GM21447 (cell line): ENCODE results near the gene GDF15.
"Not testable (repeated sequence)": the region's sequence is repeated elsewhere in the genome, so short reads cannot be mapped to it uniquely, and the experiment has no call there.

ENCODE experiments used
- ATAC-seq: cut with Tn5 transposase; IDR thresholded peaks from one replicate; pipeline ENCODE4 v1.9.1; 2021; ENCODE audit not compliant: unreplicated experiment

The GDF15 gene

DNA sequence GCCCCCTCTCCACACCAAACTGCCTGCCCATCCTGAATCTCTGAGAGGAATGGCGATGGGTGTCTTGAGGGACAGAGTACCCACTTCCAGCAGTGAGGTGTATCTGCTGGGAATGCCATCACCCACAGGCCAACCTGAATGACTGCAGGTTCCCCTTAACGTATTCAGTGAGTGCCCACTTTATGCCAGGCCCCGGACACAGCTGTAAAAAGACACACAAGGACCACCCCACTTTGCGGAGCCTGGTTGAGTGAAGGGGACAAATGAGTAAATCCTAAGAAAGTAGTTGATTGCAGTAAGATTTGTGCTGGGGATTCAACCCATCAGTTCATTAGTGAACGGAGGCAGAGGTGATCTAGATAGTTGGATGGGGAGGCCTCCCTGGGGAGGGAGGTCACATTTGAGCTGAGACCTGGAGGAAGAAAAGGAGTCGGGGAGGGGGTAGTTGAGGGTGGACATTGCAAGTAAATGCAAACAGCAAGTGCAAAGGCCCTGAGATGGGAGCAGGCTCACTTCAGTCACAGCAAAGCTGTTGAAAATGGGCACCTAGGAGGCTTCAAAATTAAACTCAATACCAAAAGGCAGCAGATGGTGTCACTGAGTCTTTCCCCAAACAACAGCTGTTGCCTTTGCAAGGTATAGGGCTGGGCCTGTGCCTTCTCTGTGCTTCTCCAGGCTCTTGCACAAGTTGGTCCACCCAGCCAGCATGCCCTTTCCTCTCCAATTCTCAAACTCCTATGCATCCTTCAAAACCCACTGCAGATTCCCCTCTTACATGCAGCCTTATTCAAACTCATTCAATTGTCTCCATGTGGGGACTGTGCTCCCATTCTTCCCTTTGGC lies 4.3 kb downstream of the GDF15 start:
- ATAC-seq, result no peak

DNA sequence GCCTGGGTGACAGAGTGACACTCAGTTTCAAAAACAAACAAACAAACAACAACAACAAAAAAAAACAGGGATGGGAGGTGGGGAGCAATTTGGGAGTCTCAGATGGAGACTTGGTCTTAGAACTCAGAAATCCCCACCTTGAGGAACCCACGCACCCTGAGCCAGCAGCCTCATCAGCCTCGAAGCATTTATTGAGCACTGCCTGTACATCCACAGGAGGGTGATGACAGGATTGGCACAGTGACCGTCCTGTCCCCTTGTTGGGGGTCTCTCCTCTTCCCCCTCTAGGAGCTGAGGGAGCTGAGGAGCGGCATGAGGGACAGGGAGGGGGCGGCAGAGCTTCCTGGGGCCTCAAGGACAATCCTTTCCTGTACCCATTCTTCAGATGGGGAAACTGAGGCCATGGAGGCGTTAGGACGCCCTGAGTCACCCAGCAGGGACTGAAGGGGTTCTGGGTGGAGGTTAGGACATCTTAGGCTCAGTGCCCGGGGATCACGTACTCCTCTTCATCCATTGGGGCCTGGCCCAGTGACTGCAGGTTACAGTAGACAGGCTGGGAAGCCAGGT lies 5.6 kb downstream of the GDF15 start:
- no peak for ATAC-seq

DNA sequence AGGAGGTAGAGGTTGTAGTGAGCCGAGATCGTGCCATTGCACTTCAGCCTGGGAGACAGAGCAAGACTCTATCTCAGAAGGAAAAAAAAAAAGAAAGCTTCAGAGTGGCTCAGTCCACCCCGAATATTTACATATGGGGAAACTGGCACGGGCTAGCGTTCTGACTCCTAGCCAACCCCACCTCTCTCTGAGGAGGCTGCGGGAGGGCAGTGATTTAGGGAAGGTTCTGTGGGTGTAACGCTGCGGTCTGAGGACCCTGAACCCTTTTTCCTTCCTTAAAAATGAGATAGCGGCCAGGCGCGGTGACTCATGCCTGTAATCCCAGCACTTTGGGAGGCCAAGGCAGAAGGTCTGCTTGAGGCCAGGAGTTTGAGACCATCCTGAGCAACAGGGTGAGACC lies 6.5 kb downstream of the GDF15 start:
- no peak for ATAC-seq

DNA sequence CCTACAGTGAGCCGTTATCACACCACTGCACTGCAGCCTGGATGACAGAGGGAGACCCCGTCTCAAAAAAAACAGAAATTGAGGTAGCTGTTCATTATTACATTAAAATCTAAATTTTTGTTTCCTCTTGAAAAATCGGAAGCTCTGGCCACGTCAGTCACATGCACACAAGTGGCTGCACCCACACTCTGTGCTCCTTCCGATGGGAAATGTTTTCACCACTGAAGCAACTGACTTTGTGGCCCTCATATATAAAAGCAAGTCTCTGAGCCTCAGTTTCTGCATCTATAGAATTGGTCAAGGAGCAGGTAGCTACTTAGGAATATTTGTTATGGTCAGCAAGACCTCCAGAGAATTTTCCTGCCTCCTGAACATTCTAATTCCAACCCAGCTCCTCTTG lies 7.0 kb downstream of the GDF15 start:
- no peak for ATAC-seq

DNA sequence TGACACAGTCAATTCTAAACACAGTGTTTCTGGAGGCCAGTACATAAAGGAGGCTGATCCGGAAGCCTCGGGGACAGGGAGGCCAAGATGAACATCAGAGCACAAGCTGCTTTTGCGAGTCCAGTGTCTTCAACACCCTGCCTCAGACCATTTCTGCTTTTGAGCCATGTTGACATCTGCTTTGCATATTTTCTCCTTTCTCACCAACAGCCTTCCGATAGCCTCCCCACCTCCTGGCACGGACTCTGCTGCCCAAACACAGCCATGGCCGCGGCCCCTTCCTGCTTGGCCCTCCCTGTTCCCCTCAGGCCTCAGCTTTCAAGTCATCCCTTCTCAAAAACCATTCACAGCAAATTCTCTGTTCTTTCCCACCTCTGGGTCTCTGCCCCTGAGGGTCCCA lies 7.9 kb downstream of the GDF15 start:
- no peak for ATAC-seq

DNA sequence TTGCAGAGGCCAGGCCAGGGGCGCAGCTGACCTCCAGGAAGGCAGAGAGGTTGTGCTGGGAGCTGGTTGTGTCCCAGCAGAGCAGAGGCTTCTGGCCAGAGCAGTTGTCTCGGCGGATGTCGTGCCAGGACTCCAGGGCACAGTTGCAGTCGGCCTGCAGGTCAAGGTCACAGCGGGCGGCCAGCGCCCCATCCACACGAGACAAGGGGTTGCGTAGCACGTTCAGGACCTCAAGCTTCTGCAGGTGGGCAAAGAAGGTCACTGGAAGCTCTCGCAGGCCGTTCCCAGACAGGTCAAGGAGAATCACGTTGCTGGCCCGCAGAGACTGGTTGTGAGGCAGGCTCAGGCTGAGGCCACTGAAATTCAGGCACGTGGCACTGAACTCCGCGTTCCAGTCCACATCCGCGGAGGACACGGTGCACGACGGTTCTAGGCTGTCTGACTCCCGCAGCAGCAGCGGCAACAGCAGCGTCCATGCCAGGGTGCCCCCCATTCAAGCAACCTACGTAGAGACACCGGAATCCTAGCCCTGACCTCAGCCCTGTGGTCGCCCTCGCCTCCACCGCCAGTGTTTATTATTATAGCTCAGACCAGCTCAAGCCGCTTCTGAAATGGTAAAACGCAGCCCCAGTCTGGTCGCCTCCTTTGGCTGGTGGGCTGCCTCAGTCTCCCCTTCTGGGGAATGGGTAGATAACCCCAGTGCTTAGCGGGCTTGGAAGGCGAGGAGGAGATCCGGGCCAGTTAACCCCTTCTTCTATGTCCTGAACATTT lies 10.7 kb downstream of the GDF15 start:
- no peak for ATAC-seq

DNA sequence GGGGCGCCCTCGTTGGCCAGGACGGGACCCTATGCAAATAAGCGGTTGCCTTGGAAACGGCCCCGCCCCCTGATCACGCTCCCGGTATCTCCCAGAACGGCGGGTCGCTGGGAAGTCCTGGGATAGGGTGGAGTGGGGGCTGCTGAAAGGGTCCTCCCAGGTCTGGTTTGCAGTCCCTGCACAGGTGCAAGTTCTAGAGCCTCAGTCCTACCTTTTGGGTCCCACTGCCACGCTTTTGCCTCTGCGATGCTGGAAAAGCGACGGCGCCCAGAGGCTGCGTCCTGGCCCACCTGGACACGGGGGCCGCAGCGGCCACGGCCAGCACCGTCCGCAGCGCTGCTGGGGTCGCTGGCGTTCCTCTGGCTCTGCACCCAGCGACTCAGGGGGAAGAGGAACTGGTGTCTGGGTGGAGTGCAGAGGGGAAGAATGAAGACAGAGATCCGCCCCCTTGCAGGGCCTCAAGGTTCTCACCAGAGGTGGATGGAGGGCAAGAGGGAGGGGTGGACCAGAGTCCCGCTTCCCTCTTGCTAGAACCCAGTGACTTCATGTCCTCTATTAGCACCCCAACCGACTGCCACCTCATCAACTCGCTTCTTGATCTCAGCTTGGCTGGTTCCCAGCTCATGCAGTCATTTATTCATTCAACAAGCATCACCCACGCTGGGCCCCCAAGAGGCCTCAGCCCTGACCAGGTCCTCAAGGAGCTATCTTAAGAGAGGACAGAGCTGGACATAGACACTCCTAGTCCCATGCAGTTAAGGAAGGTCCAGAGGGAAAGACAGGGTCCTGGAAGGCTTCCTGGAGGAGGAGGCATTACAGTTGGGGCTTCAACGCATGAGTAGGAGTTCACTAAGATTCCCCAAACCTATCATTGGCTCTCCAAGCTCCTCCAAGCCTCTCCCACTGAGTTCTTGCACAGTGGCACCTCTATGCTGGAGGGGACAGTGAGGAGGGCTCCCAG lies 11.6 kb downstream of the GDF15 start, which contains the start of gene LRRC25:
Gene LRRC25, minus strand, starts transcription at position 381 of the 961 bp plus-strand sequence. CDS start 659 bp downstream, outside the sequence.
- no peak for ATAC-seq

DNA sequence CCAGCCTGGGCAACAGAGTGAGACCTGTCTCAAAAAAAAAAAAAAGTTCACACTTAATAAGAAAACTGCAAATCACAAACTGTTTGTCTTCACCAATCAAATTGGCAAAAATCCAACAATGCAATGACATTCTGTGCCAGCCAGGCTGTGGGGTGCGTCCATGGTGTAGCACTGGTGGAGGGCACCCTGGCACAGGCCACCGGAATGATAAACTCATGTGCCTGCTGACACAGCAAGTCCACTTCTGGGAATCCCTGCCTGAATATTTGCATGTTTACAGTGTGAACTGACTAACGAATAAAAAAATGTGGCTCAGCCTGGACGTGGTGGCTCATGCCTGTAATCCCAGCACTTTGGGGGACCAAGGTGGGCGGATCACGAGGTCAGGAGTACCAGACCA lies 13.1 kb downstream of the GDF15 start:
- ATAC-seq, result no peak

DNA sequence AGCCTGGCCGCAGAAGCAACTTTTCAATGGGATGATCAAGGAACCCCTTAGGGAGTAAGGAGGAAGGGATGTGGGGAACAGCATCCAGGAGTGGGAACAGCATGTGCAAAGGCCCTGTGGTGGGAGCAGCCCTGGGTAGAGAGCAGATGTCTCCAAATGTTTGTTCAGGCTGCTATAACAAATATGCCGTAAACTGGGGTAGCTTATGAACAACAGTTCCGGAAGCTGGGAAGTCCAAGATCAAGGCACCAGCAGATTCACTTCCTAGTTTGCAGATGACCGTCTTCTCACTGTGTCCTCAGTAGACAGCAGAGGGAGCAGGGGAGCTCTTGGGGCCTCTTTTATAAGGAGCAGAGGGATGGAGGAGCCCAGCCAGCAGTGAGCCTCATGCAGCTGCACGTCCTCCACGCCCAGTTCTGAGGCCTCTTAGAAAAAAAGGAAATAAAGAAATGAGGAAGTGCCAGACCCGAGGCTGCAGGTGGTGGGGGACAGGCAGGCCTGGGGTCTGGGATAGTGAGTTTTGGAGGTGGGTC lies 15.7 kb downstream of the GDF15 start:
- no peak for ATAC-seq

DNA sequence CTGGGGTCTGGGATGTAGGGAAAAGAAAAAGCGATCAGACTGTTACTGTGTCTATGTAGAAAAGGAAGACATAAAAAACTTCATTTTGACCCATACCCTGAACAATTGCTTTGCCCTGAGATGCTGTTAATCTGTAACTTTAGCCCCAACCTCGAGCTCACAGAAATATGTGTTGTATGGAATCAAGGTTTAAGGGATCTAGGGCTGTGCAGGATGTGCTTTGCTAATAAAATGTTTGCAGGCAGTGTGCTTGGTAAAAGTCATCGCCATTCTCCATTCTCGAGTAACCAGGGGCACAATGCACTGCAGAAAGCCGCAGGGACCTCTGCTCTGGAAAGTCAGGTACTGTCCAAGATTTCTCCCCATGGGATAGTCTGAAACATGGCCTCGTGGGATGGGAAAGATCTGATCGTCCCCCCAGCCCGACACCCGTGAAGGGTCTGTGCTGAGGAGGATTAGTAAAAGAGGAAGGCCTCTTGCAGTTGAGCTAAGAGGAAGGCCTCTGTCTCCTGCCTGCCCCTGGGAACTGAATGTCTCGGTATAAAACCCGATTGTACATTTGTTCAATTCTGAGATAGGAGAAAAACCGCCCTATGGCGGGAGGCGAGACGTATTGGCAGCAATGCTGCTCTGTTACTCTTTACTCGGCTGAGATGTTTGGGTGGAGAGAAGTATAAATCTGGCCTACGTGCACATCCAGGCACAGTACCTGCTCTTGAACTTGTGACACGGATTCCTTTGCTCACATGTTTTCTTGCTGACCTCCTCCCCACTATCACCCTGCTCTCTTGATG lies 16.7 kb downstream of the GDF15 start:
- ATAC-seq, result not testable (repeated sequence)

DNA sequence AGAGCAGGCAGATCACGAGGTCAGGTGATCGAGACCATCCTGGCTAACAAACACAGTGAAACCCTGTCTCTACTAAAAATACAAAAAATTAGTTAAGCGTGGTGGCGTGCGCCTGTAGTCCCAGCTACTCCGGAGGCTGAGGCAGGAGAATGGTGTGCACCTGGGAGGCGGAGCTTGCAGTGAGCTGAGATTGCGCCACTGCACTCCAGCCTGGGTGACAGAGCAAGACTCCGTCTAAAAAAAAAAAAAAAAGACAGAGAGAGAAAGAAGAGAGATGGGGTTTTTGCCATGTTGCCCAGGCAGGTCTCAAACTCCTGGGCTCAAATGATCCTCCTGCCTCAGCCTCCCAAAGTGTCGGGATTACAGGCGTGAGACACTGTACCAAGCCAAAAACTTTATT lies 19.8 kb downstream of the GDF15 start:
- not testable (repeated sequence) for ATAC-seq

DNA sequence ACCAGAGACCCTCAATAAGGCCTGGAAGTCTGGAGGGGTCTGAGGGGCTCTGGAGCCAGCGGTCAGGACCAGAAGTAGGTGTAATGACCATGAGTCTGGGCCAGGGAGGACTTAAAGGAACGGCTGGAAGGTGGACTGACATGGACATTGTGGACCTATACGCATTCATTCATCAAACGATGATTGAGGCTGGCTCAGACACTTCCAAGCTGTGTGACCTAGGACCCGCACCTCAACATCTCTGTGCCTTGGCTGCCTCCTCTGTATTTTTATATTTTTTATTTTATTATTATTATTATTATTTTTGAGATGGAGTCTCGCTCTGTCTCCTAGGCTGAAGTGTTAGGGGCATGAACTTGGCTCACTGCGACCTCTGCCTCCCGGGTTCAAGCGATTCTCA lies 20.8 kb downstream of the GDF15 start:
- ATAC-seq, result no peak

DNA sequence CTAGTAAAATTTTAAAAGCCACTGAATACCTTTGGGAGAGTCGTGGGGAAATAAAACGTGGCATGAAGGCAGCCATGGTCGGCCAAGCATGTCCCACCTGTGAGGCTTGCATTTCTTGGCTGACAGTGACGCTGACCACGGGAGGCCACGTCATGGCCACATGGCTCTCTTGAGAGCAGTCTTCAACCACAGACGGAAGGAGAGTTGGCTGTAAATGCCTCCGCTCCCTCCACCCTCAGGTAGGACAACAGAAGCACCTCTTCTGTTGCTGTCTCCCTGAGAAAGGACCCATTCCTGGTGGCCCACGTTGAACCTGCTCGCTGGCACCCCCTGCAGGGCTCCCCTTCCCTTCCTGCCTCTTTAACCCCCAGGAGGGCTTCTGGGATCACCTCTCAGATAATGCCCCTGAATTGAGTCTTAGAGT lies 22.1 kb downstream of the GDF15 start:
- peak; percentile 74 for ATAC-seq

DNA sequence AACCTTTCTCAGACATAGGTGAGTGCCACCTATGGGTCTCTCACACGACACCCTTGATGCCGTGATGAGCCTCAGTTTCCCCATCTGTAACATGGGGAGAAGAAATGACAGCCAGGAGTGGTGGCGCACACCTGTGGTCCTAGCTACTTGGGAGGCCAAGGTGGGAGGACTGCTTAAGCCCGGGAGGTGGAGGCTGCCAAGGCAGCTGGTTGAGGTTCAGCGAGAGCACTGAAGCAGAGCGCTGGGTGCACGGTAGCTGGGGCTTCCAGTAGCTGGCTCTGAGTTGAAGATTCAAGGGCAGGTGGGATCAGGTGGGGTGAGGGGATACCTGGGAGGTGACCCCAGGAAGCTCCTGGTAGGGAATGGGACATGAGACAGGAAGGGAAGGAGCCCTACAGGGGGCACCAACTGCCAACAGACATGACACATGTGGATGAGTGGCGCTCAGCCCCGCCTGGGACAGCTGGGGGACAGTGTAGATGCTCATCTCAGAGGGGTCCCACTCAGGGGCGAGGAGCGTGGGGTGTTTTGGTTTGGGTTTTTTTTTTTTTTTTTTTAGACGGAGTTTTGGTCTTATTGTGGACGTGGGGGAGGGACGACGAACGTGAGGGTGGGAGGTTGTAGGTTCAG lies 26.8 kb downstream of the GDF15 start:
- ATAC-seq, result no peak

DNA sequence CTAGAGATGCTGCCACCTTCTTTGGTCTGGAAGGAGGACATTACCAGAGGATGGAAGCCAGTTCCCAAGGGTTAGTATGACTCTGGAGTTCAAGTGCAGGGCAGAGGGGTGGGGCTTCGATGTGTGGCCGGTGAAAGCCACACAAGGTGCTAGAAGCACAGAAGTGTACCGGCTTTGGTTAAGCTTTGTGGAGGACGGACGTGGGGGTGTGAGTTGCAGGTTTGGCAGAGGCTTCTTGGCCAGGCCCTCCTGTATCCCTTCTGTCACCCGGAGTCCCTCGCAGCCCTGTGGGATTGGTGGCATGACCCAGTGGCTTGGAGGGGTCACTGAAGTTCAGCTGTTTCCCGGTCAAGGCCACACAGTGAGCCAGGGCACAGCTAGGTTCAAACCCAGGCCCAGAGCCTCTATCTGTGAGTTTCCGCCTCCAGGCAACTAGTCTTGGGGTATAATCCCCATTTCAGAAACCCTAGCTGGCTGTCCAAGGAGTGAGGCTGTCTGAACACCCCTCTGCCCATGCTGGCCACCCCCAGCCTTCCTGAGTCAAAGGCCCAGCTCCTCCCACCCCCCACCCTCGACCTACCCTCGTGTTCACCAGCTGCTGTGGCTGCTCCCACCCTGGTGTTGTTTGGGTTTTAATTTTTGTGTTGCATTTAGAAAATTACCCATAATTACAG lies 28.7 kb downstream of the GDF15 start:
- ATAC-seq, result no peak

DNA sequence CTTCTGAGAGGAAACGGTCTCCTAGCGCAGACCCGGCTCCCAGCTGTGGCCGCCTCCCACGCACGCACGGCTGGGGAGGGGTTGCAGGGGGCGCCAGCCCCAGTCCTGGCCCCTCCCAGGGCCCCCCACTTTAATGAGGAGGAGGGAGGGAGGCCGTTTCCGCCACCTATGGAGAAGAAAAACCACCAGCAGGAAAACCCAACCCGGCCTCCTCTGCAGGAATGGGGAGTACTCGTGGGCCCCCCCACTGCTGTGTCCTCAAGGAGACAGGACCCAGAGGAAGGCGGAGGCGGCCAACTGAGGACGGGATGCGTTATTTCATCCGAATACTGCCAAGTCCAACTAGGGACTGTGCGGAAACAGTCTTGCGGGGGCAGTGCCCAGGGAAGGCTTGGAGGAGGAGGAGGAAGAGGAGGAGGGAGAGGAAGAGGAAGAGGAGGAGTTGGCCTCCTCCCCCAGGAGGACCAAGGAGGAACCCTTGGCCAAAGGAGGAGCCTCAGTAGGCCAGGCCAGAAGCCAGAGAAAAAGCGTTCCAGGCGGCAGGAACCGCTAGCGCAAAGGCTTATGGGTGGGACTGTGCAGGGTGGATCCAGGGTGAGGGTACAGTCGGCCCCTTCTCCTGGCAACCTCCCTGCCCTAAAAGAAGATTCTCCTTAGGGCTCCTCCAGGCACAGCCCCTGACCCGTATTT lies 29.4 kb downstream of the GDF15 start:
- ATAC-seq, result no peak

DNA sequence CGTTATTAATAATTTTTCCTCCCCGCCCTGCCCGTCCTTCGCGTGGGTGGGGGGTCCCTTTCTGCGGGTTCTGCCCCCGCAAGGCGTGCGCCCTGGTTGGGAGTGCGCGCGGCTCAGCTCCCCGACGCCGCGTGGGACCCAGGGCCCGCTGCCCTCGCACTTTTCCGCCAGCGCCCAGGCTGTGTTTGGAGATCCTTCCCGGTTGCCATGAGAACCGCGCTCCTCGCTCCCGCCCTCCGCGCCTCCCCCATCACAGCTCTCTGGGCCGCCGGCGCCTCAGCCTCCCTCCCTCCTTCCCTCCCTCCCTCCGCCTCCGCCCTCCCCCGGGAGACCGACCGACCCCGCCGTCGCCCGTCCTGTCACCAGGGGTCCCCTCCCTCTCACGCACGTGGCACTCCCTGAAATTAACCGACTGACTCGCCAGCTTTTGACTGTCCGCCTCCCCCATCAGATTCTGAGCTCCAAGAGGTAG lies 30.9 kb downstream of the GDF15 start:
- no peak for ATAC-seq
